ENCODE data around the gene LSR. TPM values are rescaled to one million over a fixed set of nuclear protein-coding genes. Genes with fewer than 3 reads are reported as not detected.

Gene LSR
- total RNA-seq, 1 donor from 2014 or later, result 1.0 TPM

DNA sequence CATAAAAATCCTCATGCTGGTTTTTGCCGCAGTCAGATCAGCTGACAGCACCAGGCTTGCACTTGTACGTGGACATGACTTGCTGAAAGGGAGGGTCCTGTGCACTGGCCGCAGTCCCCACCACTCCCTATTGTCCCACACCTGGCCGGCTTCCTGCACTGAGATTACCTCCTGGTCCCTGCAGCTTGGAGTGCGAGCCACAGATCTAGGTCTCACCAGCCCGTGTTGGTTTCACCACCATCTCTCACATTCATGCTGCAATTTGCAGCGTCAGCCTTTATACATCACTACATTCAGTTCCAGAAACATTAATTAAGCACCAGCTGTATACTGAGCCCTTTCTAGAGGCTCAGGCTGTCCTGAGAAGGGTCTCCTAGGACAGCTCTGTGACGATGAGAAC, 65.2 kb downstream of the LSR start:
- Mint-ChIP-seq H3K4me1 (ENCODE audit: low read depth) (peaks cover 8% of the 10 kb centered on the region), H3K9me3 (no peaks in the 10 kb centered on the region), H3K27ac (no peak overlapping the region), H3K4me3 (ENCODE audit: low read depth) (no peak overlapping the region), H3K27me3 (ENCODE audit: low read depth) (no peaks in the 10 kb centered on the region), H3K36me3 (ENCODE audit: low read depth) (no peaks in the 10 kb centered on the region)
- intact Hi-C loops (cut with micrococcal nuclease), result no loop called here
- no peak for DNase-seq (ENCODE audit: low spot score)

GRCh38 chr19:35314858-35315470, 66.2 kb downstream of the LSR start:
- DNase-seq (ENCODE audit: low spot score), result no peak
- H3K27me3 Mint-ChIP-seq (ENCODE audit: low read depth), result no peaks in the 10 kb centered on the region
- peaks cover 8% of the 10 kb centered on the region for H3K4me1 Mint-ChIP-seq (ENCODE audit: low read depth)
- no peak overlapping the region for H3K4me3 Mint-ChIP-seq (ENCODE audit: low read depth)
- H3K36me3 Mint-ChIP-seq (ENCODE audit: low read depth), result no peaks in the 10 kb centered on the region
- intact Hi-C loops (cut with micrococcal nuclease), result no loop called here
- no peak overlapping the region for H3K27ac Mint-ChIP-seq
- H3K9me3 Mint-ChIP-seq, result no peaks in the 10 kb centered on the region

GRCh38 chr19:35315883-35316282, 67.1 kb downstream of the LSR start:
- peaks cover 8% of the 10 kb centered on the region for H3K4me1 Mint-ChIP-seq (ENCODE audit: low read depth)
- H3K36me3 Mint-ChIP-seq (ENCODE audit: low read depth), result no peaks in the 10 kb centered on the region
- H3K27ac Mint-ChIP-seq, result no peak overlapping the region
- no peak overlapping the region for H3K4me3 Mint-ChIP-seq (ENCODE audit: low read depth)
- intact Hi-C loops (cut with micrococcal nuclease), result no loop called here
- no peaks in the 10 kb centered on the region for H3K9me3 Mint-ChIP-seq
- DNase-seq (ENCODE audit: low spot score), result no peak
- no peaks in the 10 kb centered on the region for H3K27me3 Mint-ChIP-seq (ENCODE audit: low read depth)

- intact Hi-C loops (cut with micrococcal nuclease), result no loop called here
- Mint-ChIP-seq H3K36me3 (ENCODE audit: low read depth) (no peaks in the 10 kb centered on the region), H3K27me3 (ENCODE audit: low read depth) (no peaks in the 10 kb centered on the region), H3K9me3 (no peaks in the 10 kb centered on the region), H3K4me1 (ENCODE audit: low read depth) (peaks cover 8% of the 10 kb centered on the region), H3K4me3 (ENCODE audit: low read depth) (no peak overlapping the region), H3K27ac (no peak overlapping the region)
- DNase-seq (ENCODE audit: low spot score), result no peak
Observed at GRCh38 chr19:35316560-35316959, 67.8 kb downstream of the LSR start.

Other genes starting within 250 kb of the LSR start
- 260 TPM in 2 replicates for gene GRAMD1A, start 248.7 kb upstream of the LSR start, total RNA-seq
- 2.7 and 3.6 TPM in 2 replicates for gene SCN1B, start 218.5 kb upstream of the LSR start, total RNA-seq
- gene HPN, start 207.3 kb upstream of the LSR start, total RNA-seq, result 0.07 and 0.11 TPM in 2 replicates
- gene FXYD3, start 133.2 kb upstream of the LSR start, total RNA-seq, result not detected in 2 replicates
- gene LGI4, start 113.9 kb upstream of the LSR start, total RNA-seq, result 0.27 TPM in 1 of 2 replicates, not detected in the other
- 0.71 TPM in 1 of 2 replicates, not detected in the other for gene FXYD1, start 110.2 kb upstream of the LSR start, total RNA-seq
- 0.28 TPM in 1 of 2 replicates, not detected in the other for gene FXYD7, start 105.7 kb upstream of the LSR start, total RNA-seq
- gene FXYD5, start 94.3 kb upstream of the LSR start, total RNA-seq, result 257 and 271 TPM in 2 replicates
- gene FAM187B, start 20.3 kb upstream of the LSR start, total RNA-seq, result not detected in 2 replicates
- 135 and 142 TPM in 2 replicates for gene USF2, start 20.0 kb downstream of the LSR start, total RNA-seq
- gene HAMP, start 33.5 kb downstream of the LSR start, total RNA-seq, result 0.25 and 0.37 TPM in 2 replicates
- gene MAG, start 43.2 kb downstream of the LSR start, total RNA-seq, result 0.32 and 0.37 TPM in 2 replicates
- gene CD22, start 80.2 kb downstream of the LSR start, total RNA-seq, result 4.0 and 5.5 TPM in 2 replicates
- gene FFAR1, start 98.9 kb downstream of the LSR start, total RNA-seq, result 0.09 and 0.21 TPM in 2 replicates
- 0.92 and 1.2 TPM in 2 replicates for gene FFAR3, start 109.5 kb downstream of the LSR start, total RNA-seq
- 0.18 and 0.51 TPM in 2 replicates for gene GPR42, start 122.1 kb downstream of the LSR start, total RNA-seq
- gene FFAR2, start 199.3 kb downstream of the LSR start, total RNA-seq, result not detected in 2 replicates
- gene KRTDAP, start 241.5 kb downstream of the LSR start, total RNA-seq, result not detected in 2 replicates

Measured in activated T-helper 2 cell treated with anti-CD3 and anti-CD28 coated beads, Interferon-gamma antibody, Interleukin-2, Interleukin-4, amounts not matched to agents 10 μg/mL and 5 μg/mL and 100 μg/mL, durations not matched to agents 14 hours and 24 hours and 36 hours (primary cell).